ENCODE data around the gene RND3. TPM values are rescaled to one million over a fixed set of nuclear protein-coding genes. Genes with fewer than 3 reads are reported as not detected.

Gene RND3
- total RNA-seq, 1 experiment from 2014 or later, result 45.3 TPM

DNA sequence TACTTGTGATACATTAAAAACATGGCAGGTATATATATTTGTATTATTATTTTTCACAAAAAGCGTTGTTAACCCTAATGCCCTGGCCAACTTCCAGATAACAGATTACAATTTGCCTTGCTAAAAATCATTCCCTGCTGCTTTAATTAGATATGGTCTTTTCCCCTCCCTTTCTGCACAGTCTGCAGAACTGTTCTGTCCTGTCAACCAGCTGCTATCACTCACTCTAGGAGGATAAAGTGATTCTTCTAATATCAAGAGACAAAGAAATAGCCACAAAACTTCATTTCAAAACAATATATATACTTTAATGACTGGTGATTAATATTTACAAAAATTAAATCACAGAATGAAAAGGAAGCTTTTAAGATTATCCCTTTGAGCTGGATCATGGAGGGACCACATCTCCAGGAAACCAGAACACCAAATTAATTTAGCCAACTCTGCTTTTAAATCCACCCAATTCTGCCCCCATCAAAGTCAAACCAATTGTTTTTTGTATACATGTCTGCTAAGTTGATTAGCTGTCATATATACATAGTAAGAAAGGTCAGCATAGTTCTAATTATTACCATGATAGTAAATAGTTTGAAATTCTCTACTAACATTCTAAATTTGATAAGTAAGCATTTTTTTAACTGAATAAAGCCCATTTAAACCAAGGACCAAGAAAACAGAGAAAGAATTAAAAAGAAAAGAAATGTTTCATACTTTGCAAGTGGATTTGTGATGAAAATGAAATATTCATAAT, 55.7 kb downstream of the RND3 start:
- in situ Hi-C loops (cut with HindIII; ENCODE audit: low pct_unique_long_range_greater_than_20kb, low sequenced_read_pairs), result no loop called here
- no peaks in the 10 kb centered on the region for H3K4me1 ChIP-seq (ENCODE audit: control insufficient read depth, insufficient read depth, low read length)
- intact Hi-C loops (cut with micrococcal nuclease; ENCODE audit: unreplicated experiment), result no loop called here
- no peak overlapping the region for H3K4me3 ChIP-seq (ENCODE audit: low read depth in 2 of 2, low read length in 2 of 2)
- BruUV-seq (replicated peaks), result no TSS peak
- no peak for DNase-seq (ENCODE audit: low read depth, low spot score)
- H3K27ac ChIP-seq (ENCODE audit: low read length), result no peak overlapping the region
- POLR2A ChIA-PET, result no interaction called here
- TF ChIP-seq SIN3A (IDR thresholded peaks at IDR 0.05; ENCODE audit: borderline replicate concordance, insufficient read depth, low read depth, low read length), result no peak
- TF ChIP-seq TCF7L2 (IDR thresholded peaks at IDR 0.05; ENCODE audit: low read depth, low read length), result no peak
- TF ChIP-seq POLR2AphosphoS5 (IDR thresholded peaks at IDR 0.05; ENCODE audit: low read depth, low read length), result no peak
- TF ChIP-seq CTCF (IDR thresholded peaks at IDR 0.05), result no peak
- TF ChIP-seq REST (IDR thresholded peaks at IDR 0.05; ENCODE audit: insufficient read depth in 1 of 2, low read depth in 2 of 2, low read length in 1 of 2), result no peak
- H3K36me3 ChIP-seq (ENCODE audit: control insufficient read depth, insufficient read depth, low read length), result no peaks in the 10 kb centered on the region
- H3K9me3 ChIP-seq (ENCODE audit: control insufficient read depth, insufficient read depth, low read depth, low read length), result no peaks in the 10 kb centered on the region
- CTCF ChIA-PET, result no interaction called here
- no peaks in the 10 kb centered on the region for H3K27me3 ChIP-seq (ENCODE audit: control insufficient read depth, insufficient read depth, low read length)
- ATAC-seq, result no peak

DNA sequence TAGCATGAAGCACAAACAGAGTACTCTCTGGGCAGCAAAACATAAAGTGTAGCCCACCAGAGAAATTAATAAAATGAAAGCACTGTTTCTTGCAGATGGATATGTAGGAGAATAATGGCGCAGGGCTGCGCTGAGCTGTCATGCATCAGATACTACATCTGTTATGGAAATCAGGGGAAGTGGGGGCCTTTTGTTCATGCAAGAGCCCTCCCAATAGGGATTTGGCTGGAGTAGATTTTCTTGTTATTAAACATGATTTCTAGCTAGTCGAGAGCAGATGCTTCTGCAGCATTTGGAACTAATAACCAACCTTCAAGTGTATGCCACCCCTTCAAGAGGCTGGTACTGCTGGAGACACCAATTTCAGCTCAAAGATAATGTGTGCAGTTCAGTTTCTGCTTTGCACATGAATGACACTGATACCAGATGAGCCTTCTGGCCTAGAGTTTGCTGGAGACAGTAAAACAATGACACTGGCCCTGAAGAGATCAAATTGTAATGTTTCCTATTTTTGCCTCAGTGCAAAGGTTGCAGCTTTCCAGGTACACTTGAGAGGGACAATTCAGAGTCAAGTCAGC, 58.0 kb downstream of the RND3 start:
- in situ Hi-C loops (cut with HindIII; ENCODE audit: low pct_unique_long_range_greater_than_20kb, low sequenced_read_pairs) (no loop called here), intact Hi-C loops (cut with micrococcal nuclease; ENCODE audit: unreplicated experiment) (no loop called here)
- Histone ChIP-seq H3K9me3 (ENCODE audit: control insufficient read depth, insufficient read depth, low read depth, low read length) (no peaks in the 10 kb centered on the region), H3K27ac (ENCODE audit: low read length) (no peak overlapping the region), H3K27me3 (ENCODE audit: control insufficient read depth, insufficient read depth, low read length) (no peaks in the 10 kb centered on the region), H3K4me1 (ENCODE audit: control insufficient read depth, insufficient read depth, low read length) (no peaks in the 10 kb centered on the region), H3K36me3 (ENCODE audit: control insufficient read depth, insufficient read depth, low read length) (no peaks in the 10 kb centered on the region), H3K4me3 (ENCODE audit: low read depth in 2 of 2, low read length in 2 of 2) (no peak overlapping the region)
- no TSS peak for BruUV-seq (replicated peaks)
- no peak for TF ChIP-seq CTCF (IDR thresholded peaks at IDR 0.05)
- TF ChIP-seq TCF7L2 (IDR thresholded peaks at IDR 0.05; ENCODE audit: low read depth, low read length), result no peak
- TF ChIP-seq SIN3A (IDR thresholded peaks at IDR 0.05; ENCODE audit: borderline replicate concordance, insufficient read depth, low read depth, low read length), result no peak
- TF ChIP-seq REST (IDR thresholded peaks at IDR 0.05; ENCODE audit: insufficient read depth in 1 of 2, low read depth in 2 of 2, low read length in 1 of 2), result no peak
- no peak for TF ChIP-seq POLR2AphosphoS5 (IDR thresholded peaks at IDR 0.05; ENCODE audit: low read depth, low read length)
- CTCF ChIA-PET, result no interaction called here
- DNase-seq (ENCODE audit: low read depth, low spot score) (no peak), ATAC-seq (no peak)
- POLR2A ChIA-PET, result no interaction called here
